GM12865 (cell line): Measurements from ENCODE around the gene TNNI3K.

ENCODE experiments used
- DNase-seq: peaks from one replicate; pipeline ENCODE4 v3.0.0; 2010; ENCODE audit warnings: low read depth
- H3K4me3 ChIP-seq: 2 replicates; pipeline ENCODE4 v1.5.1; 2011; ENCODE audit warnings: mild to moderate bottlenecking, low read depth, low read length, control low read depth
- TF ChIP-seq, protein P1 (sequence below): IDR thresholded peaks from 2 replicates; pipeline ENCODE4 v1.5.1; 2011; ENCODE audit warnings: low read length, control low read depth, low read depth, inconsistent platforms; ENCODE audit not compliant: insufficient read depth; ENCODE audit errors: missing control alignments

Gene TNNI3K

DNA sequence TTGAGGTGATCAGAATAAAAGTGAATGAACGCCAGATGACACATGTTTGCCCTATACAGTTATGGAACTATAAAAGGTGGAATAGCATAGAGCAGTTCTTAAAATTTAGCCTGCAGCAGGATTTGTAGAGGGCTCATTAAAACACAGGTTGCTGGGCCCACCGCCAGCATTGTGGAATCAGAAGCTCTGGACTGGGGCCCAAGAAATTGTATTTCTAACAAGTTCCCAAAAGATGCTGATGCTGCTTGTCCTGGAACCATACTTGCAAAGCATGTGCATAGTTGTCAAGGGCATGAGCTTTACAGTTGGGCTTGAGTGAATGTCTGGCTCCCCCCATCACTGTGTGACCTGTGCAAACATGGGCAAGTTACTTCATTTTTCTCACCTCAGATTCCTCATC, 314.7 kb downstream of the TNNI3K start:
- H3K4me3 ChIP-seq, result no peak overlapping the region
- no peak for DNase-seq
- TF ChIP-seq, protein P1, sequence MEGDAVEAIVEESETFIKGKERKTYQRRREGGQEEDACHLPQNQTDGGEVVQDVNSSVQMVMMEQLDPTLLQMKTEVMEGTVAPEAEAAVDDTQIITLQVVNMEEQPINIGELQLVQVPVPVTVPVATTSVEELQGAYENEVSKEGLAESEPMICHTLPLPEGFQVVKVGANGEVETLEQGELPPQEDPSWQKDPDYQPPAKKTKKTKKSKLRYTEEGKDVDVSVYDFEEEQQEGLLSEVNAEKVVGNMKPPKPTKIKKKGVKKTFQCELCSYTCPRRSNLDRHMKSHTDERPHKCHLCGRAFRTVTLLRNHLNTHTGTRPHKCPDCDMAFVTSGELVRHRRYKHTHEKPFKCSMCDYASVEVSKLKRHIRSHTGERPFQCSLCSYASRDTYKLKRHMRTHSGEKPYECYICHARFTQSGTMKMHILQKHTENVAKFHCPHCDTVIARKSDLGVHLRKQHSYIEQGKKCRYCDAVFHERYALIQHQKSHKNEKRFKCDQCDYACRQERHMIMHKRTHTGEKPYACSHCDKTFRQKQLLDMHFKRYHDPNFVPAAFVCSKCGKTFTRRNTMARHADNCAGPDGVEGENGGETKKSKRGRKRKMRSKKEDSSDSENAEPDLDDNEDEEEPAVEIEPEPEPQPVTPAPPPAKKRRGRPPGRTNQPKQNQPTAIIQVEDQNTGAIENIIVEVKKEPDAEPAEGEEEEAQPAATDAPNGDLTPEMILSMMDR, result no peak

DNA sequence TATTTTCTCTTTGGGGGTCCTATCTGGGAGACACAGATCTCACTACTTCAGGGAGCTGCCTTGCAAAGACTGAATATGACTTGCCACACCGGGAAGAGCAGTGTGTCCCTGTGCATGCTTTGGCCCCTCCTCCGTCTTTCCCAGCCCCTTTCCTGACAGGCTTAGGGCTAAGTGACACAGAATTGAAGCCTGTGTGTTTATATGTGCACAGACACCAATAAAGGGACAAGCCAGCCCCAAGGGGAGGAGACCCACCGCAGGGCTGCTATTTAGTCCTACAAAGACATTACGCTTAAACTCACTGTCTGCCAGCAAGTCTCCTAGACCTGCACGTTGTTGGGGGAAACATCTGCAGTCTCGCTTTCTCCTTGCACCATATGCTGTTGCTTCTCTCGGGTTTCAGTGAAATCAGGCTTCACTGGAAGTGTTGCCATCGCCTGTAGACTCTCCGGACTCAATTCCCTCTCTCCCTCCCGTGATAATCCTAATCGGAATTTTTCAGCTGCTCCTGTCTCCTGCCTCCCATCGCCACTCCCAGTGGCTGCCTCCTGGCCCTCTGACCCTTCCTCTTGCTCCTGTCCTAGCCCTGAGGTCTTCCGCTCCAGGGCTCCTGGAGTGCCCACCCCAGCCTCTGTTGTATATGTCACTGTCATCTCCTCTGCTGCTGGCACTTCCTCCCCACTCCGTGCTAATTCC, 335.8 kb downstream of the TNNI3K start:
- no peak for DNase-seq
- TF ChIP-seq, protein P1, result no peak
- no peak overlapping the region for H3K4me3 ChIP-seq

DNA sequence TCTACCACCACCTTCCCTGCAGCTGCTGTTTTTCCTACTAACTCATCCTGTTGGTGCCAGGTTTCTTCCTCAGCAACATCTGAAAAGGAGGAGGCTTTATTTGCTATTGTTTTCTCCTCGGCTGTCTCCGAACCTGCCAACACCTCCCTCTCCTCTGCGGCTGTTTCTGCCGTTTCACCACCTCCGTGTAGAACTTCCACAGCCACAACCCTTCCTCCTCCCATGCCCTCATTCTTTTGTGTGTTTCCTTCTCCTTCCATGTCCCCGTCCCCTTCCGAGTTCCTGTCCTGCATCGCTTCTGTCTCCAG, 336.3 kb downstream of the TNNI3K start:
- no peak overlapping the region for H3K4me3 ChIP-seq
- DNase-seq, result no peak
- TF ChIP-seq, protein P1, result no peak

DNA sequence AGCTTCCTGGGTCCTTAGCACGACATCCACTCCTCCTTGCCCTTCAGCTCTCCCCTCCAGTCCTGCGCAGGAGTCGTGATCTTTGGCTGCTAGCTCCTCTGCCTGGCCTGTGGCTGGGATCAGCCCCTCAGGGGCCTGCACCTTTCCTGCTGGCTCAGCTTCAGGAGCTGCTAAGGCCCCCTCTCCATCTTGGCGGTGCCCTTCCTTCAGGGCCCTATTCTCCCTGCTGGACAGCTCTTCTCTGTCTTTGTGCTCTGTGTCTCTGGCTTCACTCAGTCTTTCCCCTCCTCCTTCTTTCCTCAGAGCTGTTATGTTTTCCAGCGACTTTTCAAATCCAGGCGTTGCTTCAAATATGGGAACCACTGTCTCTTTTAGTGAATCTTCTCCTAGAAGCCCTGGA, 336.7 kb downstream of the TNNI3K start:
- TF ChIP-seq, protein P1, result no peak
- no peak for DNase-seq
- H3K4me3 ChIP-seq, result no peak overlapping the region

DNA sequence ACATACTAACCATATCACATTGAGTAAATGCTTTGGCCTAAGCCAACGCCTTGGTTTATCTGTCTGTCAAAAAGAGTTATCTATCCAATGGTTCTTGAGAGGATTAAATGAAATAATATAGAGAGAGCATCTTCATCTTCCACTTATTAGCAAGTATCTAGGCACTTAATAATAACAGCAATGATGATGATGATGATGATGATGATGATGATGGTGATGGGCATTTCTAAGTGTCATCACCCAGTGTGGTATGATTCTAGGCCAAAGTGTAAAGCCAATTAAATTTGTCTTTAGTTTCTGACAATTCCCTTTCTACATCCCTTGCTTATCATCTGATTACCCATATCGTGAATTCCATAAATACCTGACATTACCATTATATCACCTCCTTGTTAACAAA, 342.9 kb downstream of the TNNI3K start:
- H3K4me3 ChIP-seq, result no peak overlapping the region
- TF ChIP-seq, protein P1, result no peak
- DNase-seq, result no peak

DNA sequence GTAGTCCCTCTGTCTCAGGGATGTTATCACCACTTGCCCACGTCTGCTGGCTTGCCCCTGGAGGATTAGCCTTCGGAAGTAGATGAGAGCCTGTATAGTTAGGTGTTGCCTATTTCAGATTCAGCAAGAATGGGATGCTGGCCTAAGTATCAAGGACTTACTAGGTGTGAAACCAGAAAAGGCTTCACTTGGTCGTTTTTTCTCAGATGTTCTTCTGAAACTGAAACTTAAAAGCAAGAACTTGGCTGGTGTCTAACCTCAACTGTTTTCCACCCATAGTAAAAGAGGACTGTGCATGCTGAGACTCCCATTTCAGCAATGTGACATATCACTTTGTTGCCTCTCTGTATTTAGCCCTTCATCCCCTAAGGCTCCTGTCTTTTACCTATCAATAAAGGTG, 344.2 kb downstream of the TNNI3K start:
- TF ChIP-seq, protein P1, result no peak
- DNase-seq, result peak; percentile 86
- H3K4me3 ChIP-seq, result no peak overlapping the region

GRCh38 chr1:74583397-74583796, 348.2 kb downstream of the TNNI3K start:
- TF ChIP-seq, protein P1, result no peak
- H3K4me3 ChIP-seq, result no peak overlapping the region
- DNase-seq, result peak; percentile 25
